GM18519 (cell line): ENCODE data around the gene FHOD3.

ENCODE experiments used
- ATAC-seq: cut with Tn5 transposase; IDR thresholded peaks from one replicate; pipeline ENCODE4 v1.9.1; 2021; ENCODE audit warnings: mild to moderate bottlenecking, moderate library complexity; ENCODE audit not compliant: unreplicated experiment, low FRiP score

FHOD3 gene

GRCh38 chr18:36636237-36636817 lies 338.8 kb downstream of the FHOD3 start:
- peak; percentile 27 for ATAC-seq

DNA sequence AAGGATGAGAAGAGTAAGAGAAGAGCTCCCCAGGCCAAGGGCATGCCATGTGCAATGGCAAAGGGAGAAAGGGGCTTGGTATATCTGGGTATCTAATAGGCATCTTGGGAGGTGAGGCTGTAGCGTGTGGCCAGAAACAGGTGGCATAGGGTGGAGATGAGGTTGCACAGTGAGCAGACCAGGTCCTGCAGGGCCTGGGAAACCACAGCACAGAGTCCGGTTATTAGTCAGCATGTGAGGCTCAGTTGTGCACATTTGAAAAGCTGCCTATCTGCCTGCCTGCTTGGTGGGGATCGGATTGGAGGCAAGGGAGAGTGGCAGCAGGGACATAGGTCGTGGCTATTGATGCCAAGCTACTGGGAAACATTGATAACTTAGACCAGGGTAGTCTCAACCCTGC lies 340.7 kb downstream of the FHOD3 start:
- ATAC-seq = peak; percentile 97

GRCh38 chr18:36640021-36640952 lies 342.8 kb downstream of the FHOD3 start:
- no peak for ATAC-seq

GRCh38 chr18:36643061-36643460 lies 345.5 kb downstream of the FHOD3 start:
- no peak for ATAC-seq

DNA sequence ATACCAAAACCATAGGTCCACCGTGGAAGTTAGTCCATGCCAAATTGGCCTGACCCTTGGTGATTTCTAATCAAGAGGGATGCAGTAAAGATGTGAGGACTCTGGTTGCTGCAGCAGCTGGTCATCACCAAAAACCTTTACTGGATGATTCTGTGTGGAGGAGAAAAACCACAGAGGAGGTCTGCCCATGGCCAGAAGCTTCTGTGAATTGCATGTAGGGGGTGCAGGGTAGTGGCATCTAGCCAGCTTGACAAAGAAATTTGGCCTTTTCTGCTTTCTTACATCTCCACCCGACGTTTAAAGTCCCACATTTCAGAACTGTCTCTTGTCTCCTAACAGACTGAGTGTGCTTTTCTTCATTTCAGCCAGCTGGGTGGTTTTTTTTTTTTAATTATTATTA lies 351.3 kb downstream of the FHOD3 start:
- ATAC-seq = no peak

DNA sequence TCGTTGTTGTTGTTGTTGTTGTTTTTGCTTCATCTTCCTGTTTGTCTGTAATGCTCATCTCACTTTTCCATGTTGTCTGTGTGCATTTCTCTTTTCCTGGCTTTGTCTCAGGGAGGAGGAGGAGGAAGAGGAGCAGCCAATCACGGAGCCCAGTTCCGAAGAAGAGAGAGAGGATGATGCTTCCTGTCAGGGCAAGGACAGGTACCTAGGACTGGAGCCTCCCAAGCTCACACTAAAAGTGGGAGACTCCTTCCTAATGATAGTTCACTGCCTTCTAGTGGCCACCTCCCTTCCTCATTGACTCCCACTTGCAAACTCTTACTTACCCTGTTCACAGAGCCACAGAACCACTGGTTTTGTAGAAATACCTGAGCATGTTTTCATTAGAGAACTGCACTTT lies 351.7 kb downstream of the FHOD3 start:
- ATAC-seq = no peak

DNA sequence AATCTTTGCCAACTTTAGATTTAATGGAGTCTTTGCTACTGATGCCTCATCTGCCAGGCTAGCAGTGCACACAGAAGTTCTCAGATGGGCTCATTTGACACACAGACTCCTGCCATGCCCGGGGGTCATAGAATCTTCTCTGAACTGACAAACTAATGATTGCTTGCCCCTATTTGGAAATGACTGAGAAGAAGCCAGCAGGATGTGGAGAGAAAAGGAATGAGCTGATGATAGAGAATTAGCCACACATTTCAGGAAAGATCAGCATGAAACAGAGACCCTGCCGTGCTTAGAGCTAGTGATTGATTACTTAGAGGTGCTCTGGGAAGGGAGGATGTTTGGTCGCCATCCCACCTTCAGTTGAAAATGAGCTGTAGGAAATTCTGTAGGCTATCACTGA lies 352.8 kb downstream of the FHOD3 start:
- no peak for ATAC-seq

DNA sequence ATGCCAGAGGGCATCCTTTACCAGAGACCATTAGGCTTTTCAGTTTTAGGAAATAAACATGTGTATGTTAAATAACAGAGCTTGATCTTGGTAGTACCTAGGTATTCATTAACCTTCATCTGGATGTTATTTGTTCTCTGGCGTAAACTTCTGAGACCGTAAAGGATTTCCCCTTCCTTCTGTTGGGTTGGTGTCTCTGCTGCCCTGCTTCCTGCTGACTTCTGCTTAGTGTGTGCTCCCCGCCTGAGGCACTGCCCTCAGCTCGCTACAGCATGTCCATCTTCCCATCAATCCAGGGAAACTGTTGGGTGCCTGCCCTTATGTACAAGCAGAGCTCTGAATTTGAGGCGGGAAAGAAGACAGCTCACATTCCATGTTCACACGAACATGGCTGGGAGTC lies 353.4 kb downstream of the FHOD3 start:
- no peak for ATAC-seq

DNA sequence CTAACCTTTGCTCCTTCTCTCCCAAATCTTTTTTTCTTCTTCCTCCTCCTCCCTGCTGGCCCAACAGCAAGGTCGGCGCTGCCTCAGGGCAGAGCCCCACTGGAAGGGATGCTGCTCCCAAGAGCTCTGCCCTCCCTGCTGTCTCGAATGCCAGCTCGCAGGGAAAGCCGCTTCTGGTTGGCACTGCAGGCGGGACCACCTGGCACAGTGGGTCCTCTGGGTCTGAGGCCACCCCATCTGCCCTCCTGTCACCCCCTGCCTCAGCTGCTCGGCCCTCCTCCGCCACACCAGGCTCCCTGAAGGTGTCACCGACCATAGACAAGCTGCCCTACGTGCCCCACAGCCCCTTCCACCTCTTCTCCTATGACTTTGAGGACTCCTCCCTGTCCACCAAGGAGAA lies 355.0 kb downstream of the FHOD3 start:
- no peak for ATAC-seq

DNA sequence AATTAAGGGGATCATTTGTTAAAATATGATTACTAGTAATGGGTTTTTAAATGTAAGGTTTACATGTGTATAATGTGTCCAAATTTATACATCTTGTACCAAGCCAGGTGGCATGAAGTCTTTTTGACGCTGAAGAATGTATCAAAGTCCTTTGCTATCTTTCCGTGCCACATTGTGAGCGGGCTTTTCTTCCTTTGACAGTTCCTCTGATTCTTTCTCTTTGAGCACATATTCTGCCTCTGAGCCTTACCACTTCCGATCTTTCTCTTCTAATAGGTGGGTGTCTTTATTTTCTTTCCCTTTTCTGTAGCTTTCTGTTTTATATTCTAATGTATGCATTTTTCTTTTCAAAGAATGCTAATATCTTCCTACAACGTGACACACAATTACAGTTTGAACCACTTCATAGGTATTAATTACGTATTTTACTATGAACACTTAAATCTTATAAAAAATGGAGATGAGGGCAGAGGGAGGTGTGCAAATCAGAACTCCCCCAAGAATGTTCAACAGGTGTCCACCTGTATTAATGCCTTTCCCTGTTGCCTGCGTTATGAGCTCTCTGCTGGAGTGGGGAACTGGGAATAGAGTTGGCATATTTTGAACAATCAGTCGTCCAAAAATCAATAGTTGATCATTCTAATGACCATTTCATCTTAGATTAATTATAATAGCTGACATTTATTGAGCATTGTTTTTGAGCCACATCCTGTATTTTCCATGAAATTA lies 355.8 kb downstream of the FHOD3 start:
- no peak for ATAC-seq

- ATAC-seq = no peak
Measured at GRCh38 chr18:36653870-36654269, 356.4 kb downstream of the FHOD3 start.

DNA sequence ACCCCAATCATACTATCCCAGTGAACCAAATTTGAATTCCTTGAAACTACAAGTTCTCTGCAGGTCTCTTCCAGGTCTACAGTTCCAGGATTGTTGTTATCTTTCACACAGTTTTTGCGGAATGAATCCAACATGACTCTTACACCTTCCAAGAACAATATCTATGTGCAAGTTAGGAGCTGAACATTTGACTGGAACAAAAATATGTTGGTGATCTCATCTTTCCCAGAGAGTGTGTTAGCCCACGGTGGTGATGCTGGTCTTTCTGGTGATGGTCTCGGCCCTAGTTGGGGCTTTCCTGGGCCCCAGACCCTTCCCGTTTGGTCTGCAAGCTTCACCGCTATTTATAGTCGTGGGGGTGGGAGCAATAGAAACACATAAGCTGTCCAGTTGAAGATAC lies 357.6 kb downstream of the FHOD3 start:
- no peak for ATAC-seq

DNA sequence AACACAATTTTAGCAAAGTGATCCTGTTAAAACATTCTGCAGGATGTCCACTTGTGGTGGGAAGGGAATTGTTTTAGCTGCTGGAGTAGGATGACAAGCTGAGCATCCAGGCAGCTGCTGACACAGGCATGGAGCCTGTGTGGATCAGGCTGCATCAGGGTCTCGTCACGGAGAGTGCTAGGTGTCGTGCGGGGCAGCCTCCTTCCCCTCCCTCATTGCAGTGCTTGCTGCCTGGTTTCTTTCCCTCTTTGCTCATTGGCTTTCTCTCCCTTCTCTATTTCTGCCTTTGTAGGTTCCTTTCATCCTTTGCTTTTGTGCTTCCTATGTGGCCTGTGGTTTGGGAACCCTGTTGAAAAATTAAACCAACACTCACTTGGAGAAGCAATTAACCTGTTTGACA lies 358.4 kb downstream of the FHOD3 start:
- ATAC-seq = no peak

- ATAC-seq = no peak
Measured at GRCh38 chr18:36658611-36659010, 361.1 kb downstream of the FHOD3 start.

- ATAC-seq = no peak
Measured at GRCh38 chr18:36660311-36660710, 362.8 kb downstream of the FHOD3 start.

DNA sequence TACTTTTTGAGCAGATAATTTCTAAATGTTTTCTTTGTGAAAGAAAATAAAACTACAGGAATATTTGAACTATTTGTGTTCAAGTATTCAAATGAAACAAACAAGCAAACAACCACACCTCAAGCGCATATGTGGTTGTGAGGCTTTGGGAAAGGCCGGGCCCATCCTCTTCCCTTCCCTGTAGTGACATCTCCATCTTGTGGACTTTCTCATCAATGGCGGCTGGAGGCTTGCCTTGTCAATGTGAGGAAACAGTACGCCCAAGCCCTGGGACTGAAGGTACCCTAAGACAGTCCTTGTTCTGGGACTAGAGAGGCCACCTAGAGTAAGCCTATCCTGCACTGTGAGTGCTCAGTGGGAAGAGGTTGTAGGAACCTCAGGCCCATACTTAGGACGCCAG lies 364.5 kb downstream of the FHOD3 start:
- no peak for ATAC-seq

GRCh38 chr18:36663312-36663711 lies 365.8 kb downstream of the FHOD3 start:
- no peak for ATAC-seq

- ATAC-seq = no peak
Measured at GRCh38 chr18:36665952-36666351, 368.4 kb downstream of the FHOD3 start.

GRCh38 chr18:36667811-36668210 lies 370.3 kb downstream of the FHOD3 start:
- no peak for ATAC-seq

DNA sequence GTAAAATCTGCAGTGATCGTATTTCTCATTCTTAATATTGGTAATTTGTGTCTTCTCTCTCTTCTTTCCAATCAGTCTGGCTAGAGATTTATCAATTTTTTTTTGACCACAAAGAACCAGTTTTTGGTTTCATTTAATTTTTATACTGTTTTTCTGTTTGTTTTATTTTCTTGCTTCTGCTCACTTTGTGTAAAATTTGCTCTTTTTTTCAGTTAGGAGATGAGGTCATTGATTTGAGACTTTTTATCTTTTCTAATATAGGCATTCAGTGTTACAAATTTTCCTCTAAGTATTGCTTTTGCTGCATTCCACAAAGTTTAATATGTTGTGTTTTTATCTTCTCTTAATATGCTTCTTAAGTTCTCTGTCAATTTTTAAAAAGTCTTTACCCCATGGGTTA lies 370.8 kb downstream of the FHOD3 start:
- no peak for ATAC-seq
